Central memory CD8-positive, alpha-beta T cell (primary cell): ENCODE measurements around the gene BICC1.

ENCODE experiments used
- ATAC-seq: fragments of 150-1000 bp; cut with Tn5 transposase; replicated peaks from 2 replicates; pipeline ENCODE4 v1.10.0; 2022; ENCODE audit warnings: mild to moderate bottlenecking, moderate FRiP score, moderate number of reproducible peaks; ENCODE audit not compliant: poor library complexity, severe bottlenecking; ENCODE audit errors: extremely low read depth
- DNase-seq, 2 donors: peaks; one replicate each; pipeline ENCODE4 v3.0.0; 2021; ENCODE audit warnings: low spot score in 2 of 2
- H3K27ac Mint-ChIP-seq: one replicate; pipeline ENCODE4 v1.8.0; 2022; ENCODE audit warnings: low read depth, mild to moderate bottlenecking, moderate library complexity, mixed read lengths
- H3K27me3 Mint-ChIP-seq: one replicate; pipeline ENCODE4 v1.8.0; 2022; ENCODE audit warnings: mixed read lengths
- H3K36me3 Mint-ChIP-seq: one replicate; pipeline ENCODE4 v1.8.0; 2022; ENCODE audit warnings: mild to moderate bottlenecking, moderate library complexity, mixed read lengths; ENCODE audit not compliant: insufficient read depth
- H3K4me1 Mint-ChIP-seq: one replicate; pipeline ENCODE4 v1.8.0; 2022; ENCODE audit warnings: mixed read lengths
- H3K4me3 Mint-ChIP-seq: one replicate; pipeline ENCODE4 v1.8.0; 2022; ENCODE audit warnings: mild to moderate bottlenecking, moderate library complexity, mixed read lengths
- H3K9me3 Mint-ChIP-seq: one replicate; pipeline ENCODE4 v1.8.0; 2022; ENCODE audit warnings: mixed read lengths

Gene BICC1

DNA sequence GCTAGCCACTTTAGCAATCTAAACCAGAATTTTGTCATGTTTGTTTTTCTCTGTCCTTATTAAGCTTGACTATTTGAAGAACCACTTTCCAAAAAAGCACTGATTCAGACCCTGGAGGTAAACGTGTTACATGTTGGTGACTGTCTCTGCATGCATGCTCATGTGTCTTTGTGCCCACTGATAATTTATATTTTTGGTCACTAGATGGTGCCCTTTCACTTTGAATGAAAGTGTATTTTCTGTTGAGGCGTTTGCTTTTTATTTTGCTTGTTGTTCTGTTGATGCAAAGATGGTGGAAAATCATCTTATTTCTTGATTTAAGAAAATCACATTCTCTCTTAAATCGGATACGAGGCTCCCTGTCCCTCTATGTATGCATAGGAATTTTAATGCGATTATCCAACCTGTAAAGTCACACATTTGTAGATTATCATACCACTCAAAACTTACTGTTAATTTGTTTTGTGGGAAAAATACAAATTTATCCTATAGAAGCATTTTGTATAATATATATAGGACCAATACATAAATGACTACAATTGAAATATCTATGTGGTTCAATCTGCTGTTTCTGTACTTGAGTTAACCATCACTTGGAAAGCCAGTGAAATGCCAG is 269.3 kb downstream of the BICC1 start:
- Mint-ChIP-seq H3K27me3 (no peaks in the 10 kb centered on the region), H3K36me3 (no peaks in the 10 kb centered on the region), H3K4me3 (no peak overlapping the region), H3K9me3 (no peaks in the 10 kb centered on the region), H3K4me1 (no peaks in the 10 kb centered on the region), H3K27ac (no peak overlapping the region)
- ATAC-seq (no peak), DNase-seq (no peak)

DNA sequence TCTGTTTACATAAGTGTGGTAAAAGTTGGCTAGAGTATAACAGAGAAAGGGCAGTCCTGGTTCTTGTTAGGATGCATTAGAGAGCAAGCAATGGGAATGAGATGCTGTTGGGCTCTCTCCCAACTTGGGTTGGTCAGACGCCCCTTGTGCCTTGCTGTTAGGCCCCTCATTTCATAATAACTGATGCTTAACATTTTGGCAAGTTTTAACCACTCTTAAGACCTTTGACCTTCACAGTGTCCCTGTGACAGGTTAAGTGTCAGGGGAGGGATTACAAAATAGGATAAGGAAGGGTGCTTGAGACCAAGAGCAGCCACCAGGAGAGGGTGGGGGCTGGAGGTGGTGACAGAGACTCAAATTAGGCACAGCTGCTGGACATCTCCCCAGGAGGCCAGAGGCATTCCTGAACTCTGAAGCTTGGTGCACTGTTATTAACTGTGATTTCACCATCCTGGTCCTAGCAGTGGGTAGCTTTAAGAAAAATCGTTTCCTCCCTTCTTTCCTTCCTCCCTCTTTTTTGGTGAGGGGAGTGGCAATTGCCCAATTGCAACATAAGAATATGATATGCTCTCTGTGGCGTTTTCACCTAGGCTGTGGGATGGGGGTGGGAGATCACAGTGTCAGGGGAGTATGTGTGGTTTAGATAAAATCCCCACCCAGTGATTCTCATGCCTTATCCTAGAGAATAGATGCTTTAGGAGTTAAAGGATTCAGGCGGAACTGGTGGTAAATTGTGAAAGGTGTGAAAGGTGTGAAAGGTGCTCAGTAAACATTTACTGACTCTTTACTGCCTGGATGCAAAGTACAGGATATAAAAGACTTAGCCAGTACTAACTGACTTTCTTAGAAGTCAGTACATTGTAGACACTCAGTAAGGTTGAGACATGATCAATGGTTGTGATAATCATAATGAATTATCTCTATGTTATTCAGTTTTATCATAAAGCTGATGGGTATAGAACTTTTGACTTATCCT is 270.5 kb downstream of the BICC1 start:
- H3K36me3 Mint-ChIP-seq = no peaks in the 10 kb centered on the region
- no peak for DNase-seq
- ATAC-seq = no peak
- no peak overlapping the region for H3K27ac Mint-ChIP-seq
- H3K4me1 Mint-ChIP-seq = no peaks in the 10 kb centered on the region
- no peak overlapping the region for H3K4me3 Mint-ChIP-seq
- H3K27me3 Mint-ChIP-seq = no peaks in the 10 kb centered on the region
- H3K9me3 Mint-ChIP-seq = no peaks in the 10 kb centered on the region

DNA sequence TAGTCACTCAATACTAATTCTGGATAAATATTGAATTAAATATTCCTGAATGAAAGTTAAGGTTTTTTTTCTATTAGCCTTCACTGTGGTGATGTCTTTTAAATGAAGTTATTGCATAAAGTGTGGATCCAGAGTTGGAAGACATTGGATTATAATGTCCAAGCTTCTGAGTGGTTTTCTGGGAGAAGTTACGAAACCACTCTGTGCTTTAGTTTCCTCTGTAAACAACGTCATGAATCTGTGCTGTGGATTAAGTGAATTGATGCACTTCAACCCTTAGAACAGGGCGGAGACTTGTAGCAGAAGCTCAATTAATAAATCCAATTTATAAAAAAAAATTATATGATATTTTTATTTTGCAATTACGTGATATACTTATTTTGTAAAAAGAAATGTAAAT is 271.7 kb downstream of the BICC1 start:
- Mint-ChIP-seq H3K36me3 (no peaks in the 10 kb centered on the region), H3K27me3 (no peaks in the 10 kb centered on the region), H3K4me1 (no peaks in the 10 kb centered on the region), H3K9me3 (no peaks in the 10 kb centered on the region), H3K4me3 (no peak overlapping the region), H3K27ac (no peak overlapping the region)
- DNase-seq = no peak
- no peak for ATAC-seq

DNA sequence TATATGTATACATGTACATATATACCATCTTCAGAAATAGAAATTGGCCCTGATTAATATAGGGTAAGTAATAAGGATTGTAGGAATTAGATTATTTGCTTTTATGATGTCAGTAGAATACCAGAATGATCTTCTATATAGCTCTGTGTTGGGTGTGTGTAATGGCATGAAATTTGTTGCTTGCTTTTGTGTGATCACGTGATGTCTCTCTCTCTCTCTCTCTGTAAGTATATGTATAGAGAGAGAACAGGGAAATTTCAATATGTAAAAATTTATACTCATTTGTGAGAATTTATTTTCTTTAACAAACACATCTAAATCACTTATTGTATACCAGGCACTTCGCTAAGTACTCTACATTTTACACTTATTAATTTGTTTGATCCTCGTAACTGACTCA is 272.7 kb downstream of the BICC1 start:
- Mint-ChIP-seq H3K9me3 (no peaks in the 10 kb centered on the region), H3K4me3 (no peak overlapping the region), H3K36me3 (no peaks in the 10 kb centered on the region), H3K27me3 (no peaks in the 10 kb centered on the region), H3K4me1 (no peaks in the 10 kb centered on the region), H3K27ac (no peak overlapping the region)
- ATAC-seq (no peak), DNase-seq (no peak)

GRCh38 chr10:58791137-58791536 is 278.5 kb downstream of the BICC1 start:
- ATAC-seq (no peak), DNase-seq (no peak)
- Mint-ChIP-seq H3K4me1 (no peaks in the 10 kb centered on the region), H3K27me3 (no peaks in the 10 kb centered on the region), H3K4me3 (no peak overlapping the region), H3K27ac (no peak overlapping the region), H3K36me3 (no peaks in the 10 kb centered on the region), H3K9me3 (no peaks in the 10 kb centered on the region)

DNA sequence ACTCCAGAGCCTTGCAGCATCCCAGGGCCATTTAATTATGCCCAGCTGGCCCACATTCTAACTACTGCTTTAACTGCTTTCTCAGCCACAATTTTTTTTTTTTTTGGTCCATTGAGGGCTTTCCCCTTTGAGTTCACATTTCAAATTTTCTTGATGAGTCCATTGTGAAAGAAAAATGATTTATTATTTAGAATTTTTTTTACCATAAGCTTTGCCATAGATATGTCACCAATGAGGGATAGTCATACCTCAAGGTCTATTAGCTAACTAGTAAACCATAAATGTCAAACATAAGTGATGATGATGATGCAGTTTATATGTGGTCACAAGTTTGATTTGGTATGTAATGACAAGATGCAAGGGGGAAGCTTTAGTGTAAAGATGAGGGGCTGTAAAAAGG is 282.9 kb downstream of the BICC1 start:
- no peaks in the 10 kb centered on the region for H3K27me3 Mint-ChIP-seq
- H3K4me1 Mint-ChIP-seq = no peaks in the 10 kb centered on the region
- H3K36me3 Mint-ChIP-seq = no peaks in the 10 kb centered on the region
- no peaks in the 10 kb centered on the region for H3K9me3 Mint-ChIP-seq
- no peak overlapping the region for H3K27ac Mint-ChIP-seq
- no peak for ATAC-seq
- DNase-seq = no peak
- H3K4me3 Mint-ChIP-seq = no peak overlapping the region

GRCh38 chr10:58796242-58796641 is 283.6 kb downstream of the BICC1 start:
- DNase-seq (no peak), ATAC-seq (no peak)
- Mint-ChIP-seq H3K27ac (no peak overlapping the region), H3K4me1 (no peaks in the 10 kb centered on the region), H3K27me3 (no peaks in the 10 kb centered on the region), H3K9me3 (no peaks in the 10 kb centered on the region), H3K36me3 (no peaks in the 10 kb centered on the region), H3K4me3 (no peak overlapping the region)

DNA sequence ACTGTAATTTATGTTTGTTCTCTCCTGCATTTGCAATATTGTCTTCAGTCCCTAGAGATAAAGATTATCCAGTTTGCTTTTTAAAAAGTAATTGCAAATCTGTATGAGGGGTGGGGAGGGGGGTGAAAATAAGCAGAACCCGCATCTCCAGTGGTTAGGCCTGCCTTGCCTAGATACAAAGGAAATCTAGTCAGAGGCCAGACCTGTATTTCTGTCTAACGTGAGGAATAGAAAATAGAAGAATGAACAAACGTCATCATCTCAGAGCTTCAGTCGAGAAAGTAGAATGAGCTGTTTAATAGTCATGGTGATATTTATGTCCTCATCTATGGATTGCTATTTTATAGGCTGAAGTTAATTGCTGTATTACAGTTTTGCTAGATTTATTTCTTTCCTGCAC is 284.2 kb downstream of the BICC1 start:
- H3K27ac Mint-ChIP-seq = no peak overlapping the region
- no peak for DNase-seq
- no peak overlapping the region for H3K4me3 Mint-ChIP-seq
- no peaks in the 10 kb centered on the region for H3K36me3 Mint-ChIP-seq
- no peak for ATAC-seq
- no peaks in the 10 kb centered on the region for H3K4me1 Mint-ChIP-seq
- H3K27me3 Mint-ChIP-seq = no peaks in the 10 kb centered on the region
- no peaks in the 10 kb centered on the region for H3K9me3 Mint-ChIP-seq

DNA sequence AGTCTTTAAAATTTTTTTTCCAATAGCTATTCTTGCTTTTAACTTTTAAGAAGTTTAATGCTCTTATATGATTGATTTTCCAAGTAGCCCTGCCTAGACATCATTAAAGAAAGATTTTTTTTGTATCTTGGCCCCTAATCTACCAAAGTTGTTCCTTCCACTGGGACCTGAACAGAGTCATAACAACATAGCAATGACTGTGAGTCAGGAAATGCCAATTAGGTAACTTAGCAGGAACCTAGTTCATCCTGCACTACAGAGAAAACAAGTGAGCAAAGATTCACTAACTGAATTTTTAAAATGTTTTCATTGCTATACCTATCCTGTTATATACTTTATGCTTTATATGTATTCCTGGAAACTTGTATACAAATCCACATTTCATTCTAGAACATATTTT is 284.7 kb downstream of the BICC1 start:
- no peaks in the 10 kb centered on the region for H3K27me3 Mint-ChIP-seq
- ATAC-seq = no peak
- no peaks in the 10 kb centered on the region for H3K4me1 Mint-ChIP-seq
- H3K36me3 Mint-ChIP-seq = no peaks in the 10 kb centered on the region
- no peaks in the 10 kb centered on the region for H3K9me3 Mint-ChIP-seq
- no peak for DNase-seq
- no peak overlapping the region for H3K27ac Mint-ChIP-seq
- no peak overlapping the region for H3K4me3 Mint-ChIP-seq

DNA sequence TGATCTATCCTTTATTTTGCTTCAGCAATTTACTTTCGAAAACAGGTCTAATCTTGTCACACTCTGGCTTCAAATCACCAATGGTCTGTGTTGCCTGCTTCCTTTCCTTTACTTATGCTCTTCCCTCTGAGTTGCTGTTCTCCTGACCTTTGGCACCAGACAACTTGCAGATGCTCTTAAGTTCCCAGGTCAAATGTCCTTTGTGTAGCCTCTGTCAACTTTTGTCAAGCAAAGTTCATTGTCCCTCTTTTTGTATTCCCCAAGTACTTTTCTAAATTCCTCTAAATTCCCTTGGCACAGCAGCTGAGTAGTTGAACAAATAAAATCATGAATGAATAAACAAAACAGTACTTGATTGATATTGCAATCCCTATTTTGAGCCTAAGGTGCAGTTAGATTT is 289.4 kb downstream of the BICC1 start:
- Mint-ChIP-seq H3K27me3 (no peaks in the 10 kb centered on the region), H3K27ac (no peak overlapping the region), H3K36me3 (no peaks in the 10 kb centered on the region), H3K9me3 (no peaks in the 10 kb centered on the region), H3K4me1 (no peaks in the 10 kb centered on the region), H3K4me3 (no peak overlapping the region)
- ATAC-seq (no peak), DNase-seq (no peak)

DNA sequence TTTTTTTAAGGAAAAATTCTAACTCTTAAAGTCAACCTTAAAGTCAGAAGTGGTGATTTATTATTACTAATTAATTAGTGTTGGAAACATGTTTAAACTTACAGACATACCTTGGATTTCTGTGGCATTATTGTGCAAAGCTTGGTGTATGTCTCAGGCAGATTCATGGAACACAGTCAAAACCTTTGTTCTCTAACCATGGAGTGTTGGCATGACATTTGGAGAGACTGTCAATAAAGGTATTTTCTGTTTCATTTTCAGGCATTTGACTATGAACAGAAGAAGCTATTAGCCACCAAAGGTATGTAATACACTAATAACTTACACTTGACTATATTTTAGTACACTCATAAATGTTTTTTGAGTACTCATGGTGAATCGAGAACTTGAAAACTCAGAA is 293.7 kb downstream of the BICC1 start:
- no peaks in the 10 kb centered on the region for H3K36me3 Mint-ChIP-seq
- ATAC-seq (no peak), DNase-seq (no peak)
- no peak overlapping the region for H3K4me3 Mint-ChIP-seq
- H3K4me1 Mint-ChIP-seq = no peaks in the 10 kb centered on the region
- no peaks in the 10 kb centered on the region for H3K9me3 Mint-ChIP-seq
- H3K27ac Mint-ChIP-seq = no peak overlapping the region
- no peaks in the 10 kb centered on the region for H3K27me3 Mint-ChIP-seq

DNA sequence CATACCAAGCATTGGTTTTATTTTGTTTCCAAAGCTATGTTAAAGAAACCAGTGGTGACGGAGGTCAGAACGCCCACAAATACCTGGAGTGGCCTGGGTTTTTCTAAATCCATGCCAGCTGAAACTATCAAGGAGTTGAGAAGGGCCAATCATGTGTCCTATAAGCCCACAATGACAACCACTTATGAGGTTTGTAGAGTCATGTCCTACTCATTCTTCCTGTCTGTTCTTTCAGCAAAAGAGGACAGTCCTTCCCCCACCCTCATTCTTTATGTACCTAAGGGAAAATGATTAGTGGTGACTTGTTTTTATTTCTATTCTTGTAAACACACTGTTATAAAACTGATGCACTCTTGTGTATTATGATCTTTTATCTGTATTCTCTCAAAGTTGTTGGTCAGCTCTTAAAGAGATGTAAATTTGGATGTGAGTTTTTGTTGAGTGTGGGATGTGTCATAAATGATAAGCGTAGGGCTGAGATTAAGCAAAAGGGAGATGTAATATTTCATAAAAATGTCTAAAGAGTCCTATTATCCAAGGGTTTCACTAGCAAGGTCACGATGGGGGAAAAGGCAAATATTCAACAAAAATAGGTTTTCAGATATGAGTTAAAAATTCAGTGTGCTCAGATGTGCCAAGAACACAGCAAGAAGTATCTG is 294.4 kb downstream of the BICC1 start:
- no peaks in the 10 kb centered on the region for H3K36me3 Mint-ChIP-seq
- H3K27ac Mint-ChIP-seq = no peak overlapping the region
- H3K27me3 Mint-ChIP-seq = no peaks in the 10 kb centered on the region
- no peak for ATAC-seq
- H3K4me1 Mint-ChIP-seq = no peaks in the 10 kb centered on the region
- no peak for DNase-seq
- no peaks in the 10 kb centered on the region for H3K9me3 Mint-ChIP-seq
- no peak overlapping the region for H3K4me3 Mint-ChIP-seq

DNA sequence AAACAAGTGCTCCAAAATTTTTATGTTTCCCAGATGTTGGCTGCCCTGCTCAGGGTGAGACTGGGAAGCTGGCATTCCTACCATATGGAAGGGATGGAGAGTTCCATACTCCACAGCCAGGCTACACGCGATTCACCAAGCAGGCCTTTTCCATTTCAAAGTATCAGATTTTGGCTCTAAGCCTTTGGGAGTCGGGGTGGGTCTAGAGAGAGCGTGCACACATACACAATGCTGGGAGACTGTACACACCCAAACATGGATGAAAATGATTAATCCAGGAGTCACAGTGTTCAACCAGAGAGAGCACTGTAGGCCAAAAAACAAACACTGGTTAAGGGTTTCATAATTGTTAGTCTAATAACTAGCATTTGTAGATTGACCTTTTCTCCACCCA is 295.0 kb downstream of the BICC1 start:
- no peak overlapping the region for H3K27ac Mint-ChIP-seq
- no peak for ATAC-seq

More for the DNA sequence above, 295.0 kb downstream of the BICC1 start:
- Mint-ChIP-seq H3K9me3 (no peaks in the 10 kb centered on the region), H3K4me1 (no peaks in the 10 kb centered on the region), H3K27me3 (no peaks in the 10 kb centered on the region), H3K36me3 (no peaks in the 10 kb centered on the region), H3K4me3 (no peak overlapping the region)
- no peak for DNase-seq
